H9 (cell line): Measurements from ENCODE around the gene PREP. TPM values are rescaled to one million over a fixed set of nuclear protein-coding genes. Genes with fewer than 3 reads are reported as not detected.

ENCODE experiments used
- DNase-seq: peaks from one replicate; pipeline ENCODE4 v3.0.0-alpha.2; 2017
- H2AFZ ChIP-seq: one replicate; pipeline ENCODE4 v1.6.1; 2013; ENCODE audit warnings: mild to moderate bottlenecking, low read length, control low read depth, moderate library complexity
- H2AK5ac ChIP-seq: 2 replicates; pipeline ENCODE4 v1.6.1; 2013; ENCODE audit warnings: low read length, control low read depth, mixed read lengths; ENCODE audit not compliant: insufficient read length
- H2BK120ac ChIP-seq: one replicate; pipeline ENCODE4 v1.6.1; 2013; ENCODE audit warnings: low read depth, mild to moderate bottlenecking, low read length, control low read depth, inconsistent platforms; ENCODE audit not compliant: poor library complexity, severe bottlenecking
- H2BK12ac ChIP-seq: 2 replicates; pipeline ENCODE4 v1.6.1; 2013; ENCODE audit warnings: low read length, control low read depth, mixed read lengths, low read depth; ENCODE audit not compliant: insufficient read length
- H2BK15ac ChIP-seq: 2 replicates; pipeline ENCODE4 v1.6.1; 2013; ENCODE audit warnings: low read depth, low read length, control low read depth
- H2BK20ac ChIP-seq: one replicate; pipeline ENCODE4 v1.6.1; 2013; ENCODE audit warnings: low read depth, mild to moderate bottlenecking, low read length, control low read depth, inconsistent platforms; ENCODE audit not compliant: poor library complexity, severe bottlenecking
- H2BK5ac ChIP-seq: 2 replicates; pipeline ENCODE4 v1.6.1; 2013; ENCODE audit warnings: low read length, control low read depth, mixed read lengths; ENCODE audit not compliant: insufficient read length
- H3K14ac ChIP-seq: 2 replicates; pipeline ENCODE4 v1.6.1; 2013; ENCODE audit warnings: low read length, control low read depth; ENCODE audit not compliant: insufficient read depth
- H3K18ac ChIP-seq: 2 replicates; pipeline ENCODE4 v1.6.1; 2013; ENCODE audit warnings: low read depth, mild to moderate bottlenecking, mixed read lengths, low read length, control low read depth; ENCODE audit not compliant: insufficient read length
- H3K23ac ChIP-seq: 2 replicates; pipeline ENCODE4 v1.6.1; 2013; ENCODE audit warnings: low read length, control low read depth, mixed read lengths, low read depth; ENCODE audit not compliant: insufficient read length
- H3K23me2 ChIP-seq: 2 replicates; pipeline ENCODE4 v1.6.1; 2013; ENCODE audit warnings: low read depth, mild to moderate bottlenecking, mixed read lengths, low read length, control low read depth; ENCODE audit not compliant: insufficient read length, poor library complexity, severe bottlenecking
- H3K27ac ChIP-seq: 2 replicates; pipeline ENCODE4 v1.5.1; 2013; ENCODE audit warnings: low read length, control low read depth, mixed read lengths, low read depth; ENCODE audit not compliant: insufficient read length
- H3K27me3 ChIP-seq: 2 replicates; pipeline ENCODE4 v1.6.1; 2013; ENCODE audit warnings: low read length, control low read depth, inconsistent platforms; ENCODE audit not compliant: insufficient read depth
- H3K4ac ChIP-seq: 2 replicates; pipeline ENCODE4 v1.6.1; 2013; ENCODE audit warnings: low read depth, mild to moderate bottlenecking, control low read depth, inconsistent platforms, low read length, moderate library complexity
- H3K4me1 ChIP-seq: 2 replicates; pipeline ENCODE4 v1.6.1; 2013; ENCODE audit warnings: low read length, control low read depth, inconsistent platforms; ENCODE audit not compliant: insufficient read depth
- H3K4me2 ChIP-seq: 2 replicates; pipeline ENCODE4 v1.6.1; 2013; ENCODE audit warnings: low read length, control low read depth, mixed read lengths; ENCODE audit not compliant: insufficient read length, insufficient read depth
- H3K56ac ChIP-seq: 2 replicates; pipeline ENCODE4 v1.6.1; 2013; ENCODE audit warnings: low read depth, mild to moderate bottlenecking, mixed read lengths, low read length, control low read depth; ENCODE audit not compliant: insufficient read length
- H3K79me1 ChIP-seq: 2 replicates; pipeline ENCODE4 v1.6.1; 2013; ENCODE audit warnings: low read depth, mild to moderate bottlenecking, moderate library complexity, low read length, control low read depth, inconsistent platforms; ENCODE audit not compliant: insufficient read depth, poor library complexity, severe bottlenecking
- H3K79me2 ChIP-seq: 2 replicates; pipeline ENCODE4 v1.6.1; 2013; ENCODE audit warnings: low read length, control low read depth, inconsistent platforms; ENCODE audit not compliant: insufficient read depth
- H3K9ac ChIP-seq: 2 replicates; pipeline ENCODE4 v1.6.1; 2013; ENCODE audit warnings: low read length, control low read depth, mixed read lengths; ENCODE audit not compliant: insufficient read length; ENCODE audit errors: extremely low read depth
- H3K9me3 ChIP-seq: one replicate; pipeline ENCODE4 v1.6.1; 2013; ENCODE audit warnings: low read depth, low read length, inconsistent platforms; ENCODE audit not compliant: control insufficient read depth
- H3T11ph ChIP-seq: one replicate; pipeline ENCODE4 v1.6.1; 2013; ENCODE audit warnings: mild to moderate bottlenecking, low read length, control low read depth, inconsistent platforms
- H4K20me1 ChIP-seq: one replicate; pipeline ENCODE4 v1.6.1; 2013; ENCODE audit not compliant: control insufficient read depth, insufficient read length, insufficient read depth
- H4K5ac ChIP-seq: 2 replicates; pipeline ENCODE4 v1.6.1; 2013; ENCODE audit warnings: low read depth, mild to moderate bottlenecking, mixed read lengths, low read length, control low read depth; ENCODE audit not compliant: insufficient read length
- H4K8ac ChIP-seq: replicated peaks from 2 replicates; pipeline ENCODE4 v1.6.1; 2013; ENCODE audit warnings: low read length, control low read depth, mixed read lengths, low read depth; ENCODE audit not compliant: insufficient read length
- H4K91ac ChIP-seq: 2 replicates; pipeline ENCODE4 v1.6.1; 2013; ENCODE audit warnings: low read depth, mild to moderate bottlenecking, moderate library complexity, mixed read lengths, low read length, control low read depth; ENCODE audit not compliant: insufficient read length
- H3K27ac Mint-ChIP-seq, 3 experiments: 2 replicates in 2 of 3; 3 replicates in 1 of 3; pipeline ENCODE4 v1.8.0; 2020 to 2021; ENCODE audit warnings: mixed read lengths in 3 of 3, mild to moderate bottlenecking in 1 of 3, moderate library complexity in 1 of 3
- H3K27me3 Mint-ChIP-seq: 2 replicates; pipeline ENCODE4 v1.8.0; 2021; ENCODE audit warnings: low read depth, mild to moderate bottlenecking, moderate library complexity, mixed read lengths
- H3K36me3 Mint-ChIP-seq, 3 experiments: 2 replicates in 2 of 3; 3 replicates in 1 of 3; pipeline ENCODE4 v1.8.0; 2020 to 2021; ENCODE audit warnings: low read depth in 3 of 3, mixed read lengths in 3 of 3; ENCODE audit not compliant: insufficient read depth in 1 of 3
- H3K4me1 Mint-ChIP-seq, 2 experiments: 2 replicates each; pipeline ENCODE4 v1.8.0; 2020; ENCODE audit warnings: mixed read lengths in 2 of 2
- H3K4me3 Mint-ChIP-seq, 2 experiments: 2 replicates in 1 of 2; 3 replicates in 1 of 2; pipeline ENCODE4 v1.8.0; 2020 to 2021; ENCODE audit warnings: mild to moderate bottlenecking in 2 of 2, mixed read lengths in 2 of 2, moderate library complexity in 1 of 2
- H3K9me3 Mint-ChIP-seq, 2 experiments: 2 replicates in 1 of 2; 3 replicates in 1 of 2; pipeline ENCODE4 v1.8.0; 2020; ENCODE audit warnings: mild to moderate bottlenecking in 2 of 2, mixed read lengths in 2 of 2, moderate library complexity in 1 of 2
- CTCF ChIP-seq: fragments of 200-600 bp; sonication (generic); conservative IDR thresholded peaks from 3 replicates; pipeline ENCODE4 v1.8.0; 2021; ENCODE audit warnings: antibody characterized with exemption, mild to moderate bottlenecking
- WGBS: extraction: QIAGEN DNeasy Blood & Tissue Kit; methylation state at CpG from one replicate; pipeline ENCODE4 v1.1.7; 2013; ENCODE audit warnings: missing lambda C conversion rate, low lambda C conversion rate, mixed read lengths; ENCODE audit not compliant: insufficient read length; ENCODE audit errors: extremely low coverage; 5-methylcytosine and 5-hydroxymethylcytosine counted together
- total RNA-seq: library from RNA; stranded (reverse); gene quantifications from 2 replicates; pipeline ENCODE4 v1.2.1, GENCODE V29; 2021

Gene PREP
- total RNA-seq, 1 experiment from 2014 or later: 54.0 TPM

DNA sequence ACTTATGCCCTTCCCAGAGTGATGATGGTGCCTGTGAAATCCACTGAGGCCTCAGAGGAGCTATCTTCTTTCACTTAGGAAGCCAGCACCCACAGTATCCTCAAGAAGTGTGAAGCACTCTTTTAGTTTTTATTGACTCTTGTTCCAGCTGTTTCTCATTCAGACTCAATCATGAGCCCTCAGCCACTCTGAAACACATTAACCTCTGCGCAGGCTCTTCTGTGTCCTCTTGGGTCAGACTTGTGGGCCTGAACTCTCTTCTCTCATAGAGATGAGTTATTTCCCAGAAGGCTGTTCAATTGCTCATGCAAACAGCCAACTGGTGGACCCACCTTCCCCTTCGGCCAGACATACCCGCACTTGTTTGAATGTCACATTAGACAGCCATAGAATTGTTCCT, 27.8 kb upstream of the PREP start:
- Histone ChIP-seq H3T11ph (no peak overlapping the region), H3K4me1 (peaks cover 4% of the 10 kb centered on the region), H3K18ac (no peak overlapping the region), H4K20me1 (no peaks in the 10 kb centered on the region), H3K14ac (no peak overlapping the region), H3K9ac (no peak overlapping the region), H4K8ac (no peak overlapping the region), H2BK12ac (no peak overlapping the region), H2AFZ (no peak overlapping the region), H2BK5ac (no peak overlapping the region), H3K23me2 (no peaks in the 10 kb centered on the region), H2BK20ac (no peak overlapping the region), H3K79me2 (no peaks in the 10 kb centered on the region), H2AK5ac (no peak overlapping the region), H3K23ac (no peak overlapping the region), H2BK15ac (no peak overlapping the region), H4K91ac (no peak overlapping the region), H3K4me2 (no peak overlapping the region), H3K27me3 (no peaks in the 10 kb centered on the region), H3K27ac (no peak overlapping the region), H4K5ac (no peak overlapping the region), H3K9me3 (no peaks in the 10 kb centered on the region), H2BK120ac (no peak overlapping the region), H3K4ac (no peak overlapping the region), H3K56ac (no peak overlapping the region), H3K79me1 (no peaks in the 10 kb centered on the region)
- Mint-ChIP-seq H3K4me3 (no peak overlapping the region; a peak in 1 of 5 replicates), H3K36me3 (no peaks in the 10 kb centered on the region), H3K9me3 (no peaks in the 10 kb centered on the region), H3K27me3 (no peaks in the 10 kb centered on the region), H3K4me1 (peaks cover 6 to 12% of the 10 kb centered on the region in 2 experiments), H3K27ac (0 out of 7 replicates have a peak overlapping the region, but pooled peaks of 1 of the 3 experiments have one; percentile 48)
- no CpG with 5 or more reads among the region's 3 CpGs for WGBS
- TF ChIP-seq CTCF: no peak
- DNase-seq: no peak
